OCI-M1 (cell line): Measurements from ENCODE around the gene BCL2L11.

Experiments
- DNase-seq: peaks from one replicate; lab custom pipeline; 2025; lab: John Stamatoyannopoulos, UW

Gene BCL2L11

GRCh38 chr2:111168528-111169239 is 48.0 kb downstream of the BCL2L11 start:
- peak; percentile 85 for DNase-seq

- DNase-seq, result no peak
Observed at GRCh38 chr2:111169268-111169667, 48.6 kb downstream of the BCL2L11 start.

- DNase-seq, result no peak
Observed at GRCh38 chr2:111169924-111170323, 49.2 kb downstream of the BCL2L11 start.

DNA sequence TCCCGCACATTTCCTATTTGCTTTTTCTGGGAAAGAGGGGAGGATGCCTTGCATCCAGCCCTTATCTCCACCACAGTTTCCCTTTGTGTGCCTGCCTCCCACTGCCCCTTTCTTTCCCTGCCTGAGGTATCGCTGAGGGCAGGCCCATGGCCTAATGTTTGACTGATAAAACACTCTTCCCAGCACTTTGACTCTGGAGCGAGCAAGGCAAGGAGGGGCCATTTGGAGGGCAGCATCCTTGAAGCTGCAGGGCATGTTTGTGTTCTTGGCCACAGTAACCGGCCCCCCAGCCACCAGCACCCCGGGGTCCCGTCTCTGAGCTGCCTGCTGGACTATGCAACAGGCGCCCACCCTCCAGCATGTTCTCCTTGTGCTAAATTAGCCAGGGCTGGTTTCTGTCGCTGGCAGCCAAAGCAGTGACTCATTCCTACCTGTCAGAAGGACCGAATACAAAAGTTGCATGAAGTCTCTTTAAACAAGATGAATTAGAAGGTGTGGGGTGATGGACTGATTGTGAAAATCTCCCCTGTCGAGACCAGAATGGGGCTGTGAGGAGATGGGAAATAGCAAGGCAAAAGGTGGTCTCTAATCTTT is 50.7 kb downstream of the BCL2L11 start:
- no peak for DNase-seq

GRCh38 chr2:111172666-111173065 is 52.0 kb downstream of the BCL2L11 start:
- DNase-seq, result no peak

- no peak for DNase-seq
Observed at GRCh38 chr2:111173338-111173737, 52.6 kb downstream of the BCL2L11 start.

DNA sequence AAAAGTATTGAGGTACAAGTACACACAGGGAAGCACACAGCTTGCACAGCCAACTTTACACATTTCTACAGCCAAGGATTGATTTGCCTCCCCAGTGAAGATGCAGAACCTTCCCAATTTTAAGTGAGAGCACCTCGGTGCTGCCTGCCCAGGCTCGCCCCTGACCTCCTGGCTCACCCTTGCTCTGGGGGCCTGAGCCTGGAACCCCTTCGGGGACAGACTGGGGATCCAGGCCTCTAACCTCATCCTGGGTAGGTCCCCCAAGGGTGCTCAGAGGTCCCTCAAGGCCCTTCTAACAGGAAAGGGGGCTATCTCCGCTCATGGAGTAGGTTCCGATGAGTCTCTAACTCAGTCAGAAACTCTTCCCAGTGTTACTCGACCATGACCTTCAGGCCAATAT is 53.1 kb downstream of the BCL2L11 start:
- no peak for DNase-seq

GRCh38 chr2:111175615-111176014 is 54.9 kb downstream of the BCL2L11 start:
- no peak for DNase-seq

- no peak for DNase-seq
Observed at GRCh38 chr2:111176388-111176787, 55.7 kb downstream of the BCL2L11 start.

DNA sequence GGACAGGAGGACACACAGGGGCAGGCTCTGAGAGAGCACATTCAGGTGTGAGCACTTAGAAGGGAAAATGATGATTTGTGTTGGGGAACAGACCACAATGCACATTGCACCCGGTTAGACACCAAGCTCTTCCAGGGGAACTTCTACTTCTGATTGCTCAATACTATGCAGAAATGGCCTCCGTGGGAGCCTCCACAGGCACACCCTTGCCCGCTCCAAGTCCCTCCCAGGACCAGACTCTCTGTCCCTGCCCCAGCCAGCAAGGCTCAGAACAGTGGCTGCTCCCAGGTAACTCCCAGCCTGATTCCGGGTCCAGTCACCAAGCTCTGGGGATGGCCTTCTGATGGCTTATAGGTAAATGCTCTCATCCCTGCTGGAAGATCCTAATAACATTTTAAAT is 56.2 kb downstream of the BCL2L11 start:
- DNase-seq, result no peak

GRCh38 chr2:111178296-111178695 is 57.6 kb downstream of the BCL2L11 start:
- DNase-seq, result no peak

- no peak for DNase-seq
Observed at GRCh38 chr2:111178730-111179405, 58.2 kb downstream of the BCL2L11 start.

GRCh38 chr2:111182121-111182520 is 61.4 kb downstream of the BCL2L11 start:
- peak; percentile 13 for DNase-seq

DNA sequence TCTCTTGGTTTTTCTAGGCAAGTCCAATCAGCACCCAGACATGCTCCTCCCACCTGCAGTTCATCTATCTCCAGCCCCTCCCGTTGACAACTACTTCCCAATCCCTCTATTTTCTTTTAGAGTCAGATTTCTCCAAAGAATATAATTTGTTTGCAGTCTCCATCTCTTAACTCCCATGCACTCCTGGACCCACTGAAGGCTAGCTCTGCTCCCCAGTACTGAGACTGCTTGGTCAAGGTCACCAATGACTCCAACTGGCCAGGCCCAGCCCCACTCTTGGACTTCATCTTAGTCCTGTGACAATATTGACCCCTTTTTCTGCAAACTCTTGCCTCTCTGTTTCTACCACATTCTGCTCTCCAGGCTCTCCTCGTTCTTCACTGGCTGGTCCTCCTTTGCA is 62.0 kb downstream of the BCL2L11 start:
- no peak for DNase-seq

- no peak for DNase-seq
Observed at GRCh38 chr2:111184725-111185310, 64.1 kb downstream of the BCL2L11 start.

GRCh38 chr2:111185361-111186022 is 64.8 kb downstream of the BCL2L11 start:
- no peak for DNase-seq

DNA sequence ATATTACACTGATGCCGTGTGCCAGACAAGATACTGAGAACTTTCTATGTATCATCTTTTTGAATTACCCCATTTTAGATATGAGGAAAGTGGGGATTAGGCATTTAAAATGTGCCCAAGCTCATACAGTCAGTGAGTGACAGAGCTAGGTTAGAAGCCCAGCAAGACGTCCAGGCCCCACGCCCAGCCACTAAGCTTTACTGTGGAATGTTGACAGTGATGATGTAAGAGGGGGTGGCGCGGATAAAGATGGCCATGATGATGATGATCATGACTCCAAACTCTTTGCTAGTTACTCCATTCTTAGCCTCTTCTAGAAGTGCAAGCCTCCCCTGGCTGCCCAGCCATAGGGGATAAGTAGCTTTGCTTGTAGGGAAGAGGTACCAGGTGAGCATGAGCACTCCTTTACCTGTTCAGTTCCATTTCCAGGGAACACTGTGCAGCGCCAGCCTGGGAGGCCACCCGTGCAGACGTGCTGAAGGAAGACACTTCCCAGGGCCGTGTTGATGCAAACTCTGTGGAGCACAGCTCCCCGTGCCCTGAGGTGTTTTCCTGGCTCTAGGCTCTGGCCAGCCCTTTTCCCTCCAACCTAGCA is 65.5 kb downstream of the BCL2L11 start:
- DNase-seq, result no peak

DNA sequence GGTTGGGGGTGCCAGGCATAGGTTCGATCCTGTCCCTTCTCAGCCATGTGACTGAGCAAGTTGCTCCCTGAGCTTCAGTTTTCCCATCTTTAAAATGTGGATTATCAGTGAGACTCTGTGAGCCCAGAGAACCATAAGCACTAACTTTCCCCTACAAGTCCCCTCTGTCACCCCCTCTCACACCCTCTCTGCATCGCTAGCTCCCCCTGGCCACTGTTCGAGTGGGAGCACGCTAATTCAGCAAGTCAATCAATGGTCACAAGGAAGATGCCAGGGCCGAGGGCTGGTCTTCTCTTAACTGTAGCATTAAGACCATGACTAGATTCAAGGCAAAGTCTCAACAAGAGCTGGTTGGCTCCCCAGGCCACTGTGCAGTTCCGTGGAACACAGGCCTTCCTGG is 66.2 kb downstream of the BCL2L11 start:
- DNase-seq, result no peak

GRCh38 chr2:111188681-111189080 is 68.0 kb downstream of the BCL2L11 start:
- DNase-seq, result no peak

DNA sequence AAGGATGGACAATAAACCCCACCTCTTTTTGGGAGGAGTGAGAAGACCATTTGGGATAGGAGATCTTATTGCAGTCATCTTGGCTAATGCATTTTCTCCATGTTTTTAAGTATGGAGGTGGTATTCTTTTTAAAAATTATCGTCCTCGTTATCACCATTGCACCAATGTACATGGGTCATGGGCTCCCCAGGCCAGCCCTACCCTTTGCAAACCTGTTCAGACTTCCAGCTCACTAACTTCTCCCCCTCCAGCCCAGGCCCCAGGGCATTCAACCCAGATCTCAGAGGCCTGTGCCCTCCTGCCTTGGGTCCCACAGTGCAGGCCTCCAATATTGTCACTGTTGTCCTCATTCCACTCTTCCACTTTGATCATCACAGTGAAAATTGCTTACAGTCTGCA is 68.4 kb downstream of the BCL2L11 start:
- no peak for DNase-seq

GRCh38 chr2:111190816-111191540 is 70.3 kb downstream of the BCL2L11 start:
- no peak for DNase-seq
